ENCODE results near the gene XIRP2. TPM values are rescaled to one million over a fixed set of nuclear protein-coding genes. Genes with fewer than 3 reads are reported as not detected.

XIRP2 gene
- total RNA-seq, 2 donors from 2014 or later: 0.06 to 3.1 TPM

DNA sequence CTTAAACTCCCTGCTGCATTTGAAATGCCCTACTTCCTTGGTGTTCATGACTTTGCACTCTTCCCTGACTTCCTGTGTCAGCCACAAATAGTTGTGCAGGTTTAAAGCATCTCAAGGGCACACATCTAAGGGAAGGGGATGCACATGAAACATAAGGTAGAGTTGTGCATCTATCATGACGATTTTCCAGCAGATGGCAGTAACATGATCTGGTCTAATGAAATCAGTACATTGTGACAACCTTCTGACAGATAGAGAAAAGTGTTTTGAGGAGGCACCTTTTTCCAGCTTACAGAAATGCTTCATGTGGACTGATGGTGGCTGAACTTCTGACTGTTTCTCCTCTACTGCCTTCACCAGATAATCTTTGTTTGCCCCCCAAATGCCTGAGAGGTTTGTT lies 238.9 kb downstream of the XIRP2 start:
- H3K27me3 ChIP-seq (replicated peaks; ENCODE audit: insufficient read depth): no peaks in the 10 kb centered on the region
- intact Hi-C loops (cut with DNase I): no loop called here
- 17% methylated on average over 1 of the region's 1 CpG for WGBS
- H3K4me1 ChIP-seq (replicated peaks): no peaks in the 10 kb centered on the region
- H3K9me3 ChIP-seq: no peaks in the 10 kb centered on the region
- no peak overlapping the region for H3K4me3 ChIP-seq
- TF ChIP-seq POLR2A (IDR thresholded peaks at IDR 0.05): no peak
- TF ChIP-seq POLR2AphosphoS5 (IDR thresholded peaks at IDR 0.05): no peak
- TF ChIP-seq CTCF (IDR thresholded peaks at IDR 0.05): no peak
- no peaks in the 10 kb centered on the region for H3K36me3 ChIP-seq
- no peak overlapping the region for H3K27ac ChIP-seq
- no peak for DNase-seq (ENCODE audit: low spot score)

GRCh38 chr2:167128130-167128529 lies 239.8 kb downstream of the XIRP2 start:
- no peak for DNase-seq (ENCODE audit: low spot score)
- intact Hi-C loops (cut with DNase I): no loop called here
- TF ChIP-seq POLR2A (IDR thresholded peaks at IDR 0.05) (no peak), POLR2AphosphoS5 (IDR thresholded peaks at IDR 0.05) (no peak), CTCF (IDR thresholded peaks at IDR 0.05) (no peak)
- Histone ChIP-seq H3K4me1 (replicated peaks) (no peaks in the 10 kb centered on the region), H3K9me3 (no peaks in the 10 kb centered on the region), H3K4me3 (no peak overlapping the region), H3K36me3 (no peaks in the 10 kb centered on the region), H3K27ac (no peak overlapping the region), H3K27me3 (replicated peaks; ENCODE audit: insufficient read depth) (no peaks in the 10 kb centered on the region)
- 96% methylated on average over 9 of the region's 9 CpGs for WGBS

GRCh38 chr2:167132066-167132465 lies 243.8 kb downstream of the XIRP2 start:
- no peaks in the 10 kb centered on the region for H3K27me3 ChIP-seq (replicated peaks; ENCODE audit: insufficient read depth)
- H3K4me1 ChIP-seq (replicated peaks): no peaks in the 10 kb centered on the region
- intact Hi-C loops (cut with DNase I): no loop called here
- 95% methylated on average over 1 of the region's 1 CpG for WGBS
- H3K4me3 ChIP-seq: no peak overlapping the region
- TF ChIP-seq POLR2AphosphoS5 (IDR thresholded peaks at IDR 0.05) (no peak), CTCF (IDR thresholded peaks at IDR 0.05) (no peak), POLR2A (IDR thresholded peaks at IDR 0.05) (no peak)
- DNase-seq (ENCODE audit: low spot score): no peak
- H3K36me3 ChIP-seq: no peaks in the 10 kb centered on the region
- no peak overlapping the region for H3K27ac ChIP-seq
- no peaks in the 10 kb centered on the region for H3K9me3 ChIP-seq

DNA sequence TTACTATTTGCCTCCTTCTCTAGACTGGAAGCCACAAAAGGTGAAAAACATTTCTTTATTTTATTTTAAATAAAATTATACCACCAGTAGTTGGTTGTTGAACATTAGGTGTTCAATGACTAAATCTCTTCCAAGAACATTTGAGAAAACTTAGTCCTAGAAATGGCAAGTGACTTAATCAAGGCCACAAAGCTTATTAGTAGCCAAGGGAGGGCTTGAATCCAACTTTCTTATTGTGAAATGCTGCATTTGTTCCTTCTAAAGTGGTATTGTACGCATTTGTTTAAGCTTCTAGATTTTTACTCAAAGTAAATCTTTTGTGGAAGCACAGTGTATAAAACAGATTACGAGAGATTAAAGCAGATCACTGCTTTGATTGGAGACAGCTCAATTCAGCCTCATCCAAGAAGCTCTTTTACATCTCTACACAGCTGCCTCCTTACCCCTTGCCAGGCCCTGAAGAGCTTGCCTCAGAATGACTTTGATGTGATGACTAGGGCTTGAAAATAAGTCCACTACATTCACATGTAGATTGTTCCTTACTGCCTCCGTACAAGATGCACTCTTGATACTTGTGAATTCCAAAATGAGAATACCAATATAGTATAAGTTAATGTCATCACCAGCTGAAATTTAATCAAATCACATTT lies 244.8 kb downstream of the XIRP2 start:
- 62% methylated on average over 3 of the region's 3 CpGs for WGBS
- no peaks in the 10 kb centered on the region for H3K27me3 ChIP-seq (replicated peaks; ENCODE audit: insufficient read depth)
- intact Hi-C loops (cut with DNase I): no loop called here
- TF ChIP-seq CTCF (IDR thresholded peaks at IDR 0.05) (no peak), POLR2AphosphoS5 (IDR thresholded peaks at IDR 0.05) (no peak), POLR2A (IDR thresholded peaks at IDR 0.05) (no peak)
- no peak for DNase-seq (ENCODE audit: low spot score)
- H3K9me3 ChIP-seq: no peaks in the 10 kb centered on the region
- no peaks in the 10 kb centered on the region for H3K36me3 ChIP-seq
- H3K27ac ChIP-seq: no peak overlapping the region
- no peak overlapping the region for H3K4me3 ChIP-seq
- H3K4me1 ChIP-seq (replicated peaks): no peaks in the 10 kb centered on the region

GRCh38 chr2:167133614-167134013 lies 245.3 kb downstream of the XIRP2 start:
- DNase-seq (ENCODE audit: low spot score): no peak
- Histone ChIP-seq H3K27ac (no peak overlapping the region), H3K9me3 (no peaks in the 10 kb centered on the region), H3K4me3 (no peak overlapping the region), H3K4me1 (replicated peaks) (no peaks in the 10 kb centered on the region), H3K36me3 (no peaks in the 10 kb centered on the region), H3K27me3 (replicated peaks; ENCODE audit: insufficient read depth) (no peaks in the 10 kb centered on the region)
- TF ChIP-seq POLR2A (IDR thresholded peaks at IDR 0.05): no peak
- WGBS: 72% methylated on average over 2 of the region's 2 CpGs
- intact Hi-C loops (cut with DNase I): no loop called here

Data from prostate gland (tissue), 2 donors.